GM12878 (cell line): ENCODE measurements around the gene TXNIP. TPM values are rescaled to one million over a fixed set of nuclear protein-coding genes. Genes with fewer than 3 reads are reported as not detected.

Experiments used
- ATAC-seq: fragments of 200-7000 bp; cut with Tn5 transposase; 3 replicates; pipeline ENCODE4 v1.9.1; 2020; ENCODE audit warnings: mild to moderate bottlenecking, moderate library complexity
- BruUV-seq: library from RNA; stranded (reverse); fragments of 400-500 nt; replicated peaks from 2 replicates; lab custom pipeline; 2021; lab: Mats Ljungman, UMichigan
- CTCF ChIA-PET: fragments of 300-600 bp; sonication (Branson Sonifier 250); formaldehyde crosslinking; extraction: SDS; loops from one replicate; lab custom pipeline; 2021; ENCODE audit warnings: inconsistent platforms; lab: Yijun Ruan, JAX
- POLR2A ChIA-PET: fragments of 350-600 bp; formaldehyde crosslinking; extraction: SDS; loops from one replicate; lab custom pipeline; 2021; ENCODE audit warnings: inconsistent platforms; lab: Charles Lee
- RAD21 ChIA-PET: fragments of 300-600 bp; sonication (Branson Sonifier 250); formaldehyde crosslinking; loops from one replicate; lab custom pipeline; 2023; ENCODE audit warnings: antibody characterized with exemption; ENCODE audit not compliant: unreplicated experiment; lab: Charles Lee
- SMC1A ChIA-PET: fragments of 300-600 bp; sonication (Branson Sonifier 250); formaldehyde crosslinking; loops from one replicate; lab custom pipeline; 2023; ENCODE audit not compliant: unreplicated experiment, uncharacterized antibody; lab: Charles Lee
- DNase-seq: peaks from one replicate; pipeline ENCODE4 v3.0.0-alpha.2; 2011; ENCODE audit warnings: low read depth, low spot score
- FAIRE-seq: peaks from 3 replicates; lab custom pipeline; 2011; peaks lifted over from hg19 to GRCh38; lab: Jason Lieb, UNC
- H2AFZ ChIP-seq: 2 replicates; pipeline ENCODE4 v1.6.0; 2011; ENCODE audit warnings: low read depth, low read length, control low read depth; ENCODE audit not compliant: control insufficient read depth
- H3K27ac ChIP-seq: 2 replicates; pipeline ENCODE4 v1.5.1; 2011; ENCODE audit warnings: control low read depth; ENCODE audit not compliant: control insufficient read depth, insufficient read depth
- H3K27me3 ChIP-seq, 2 experiments: replicated peaks in 1 of 2; 2 replicates each; pipeline versions ENCODE4 v1.6.0 to v1.6.1; 2011; ENCODE audit warnings: low read length in 1 of 2; ENCODE audit not compliant: control insufficient read depth in 2 of 2, insufficient read depth in 2 of 2
- H3K36me3 ChIP-seq, 2 experiments: 2 replicates each; pipeline ENCODE4 v1.5.1; 2011; ENCODE audit warnings: low read length in 1 of 2; ENCODE audit not compliant: control insufficient read depth in 2 of 2, insufficient read depth in 2 of 2
- H3K4me1 ChIP-seq: 2 replicates; pipeline ENCODE4 v1.6.1; 2011; ENCODE audit warnings: mild to moderate bottlenecking, low read length, moderate library complexity, mixed read lengths; ENCODE audit not compliant: control insufficient read depth, insufficient read depth
- H3K4me2 ChIP-seq: 2 replicates; pipeline ENCODE4 v1.6.0; 2011; ENCODE audit warnings: control low read depth; ENCODE audit not compliant: control insufficient read depth, insufficient read depth
- H3K4me3 ChIP-seq: fragments of 200-600 bp; sonication (generic); 2 replicates; pipeline ENCODE4 v1.5.1; 2016
- H3K79me2 ChIP-seq: 2 replicates; pipeline ENCODE4 v1.6.0; 2011; ENCODE audit warnings: low read length; ENCODE audit not compliant: control insufficient read depth, insufficient read depth
- H3K9ac ChIP-seq: 2 replicates; pipeline ENCODE4 v1.8.0; 2011; ENCODE audit warnings: low read length, control low read depth, mixed read lengths; ENCODE audit not compliant: control insufficient read depth, insufficient read depth
- H3K9me3 ChIP-seq: replicated peaks from 3 replicates; pipeline ENCODE4 v1.5.1; 2011; ENCODE audit warnings: mild to moderate bottlenecking, low read length; ENCODE audit not compliant: control insufficient read depth, insufficient read depth
- H4K20me1 ChIP-seq: 2 replicates; pipeline ENCODE4 v1.6.0; 2011; ENCODE audit not compliant: control insufficient read depth, insufficient read depth
- ASH2L ChIP-seq: fragments of 300-600, 200-600 bp; sonication (generic); IDR thresholded peaks from 2 replicates; pipeline ENCODE4 v1.6.1; 2017; ENCODE audit warnings: low read depth, mild to moderate bottlenecking, borderline replicate concordance
- CBX5 ChIP-seq: sonication (generic); IDR thresholded peaks from 2 replicates; pipeline ENCODE4 v1.6.1; 2016; ENCODE audit warnings: low read depth, moderate library complexity, mild to moderate bottlenecking, inconsistent platforms
- CEBPZ ChIP-seq: fragments of 150-350 bp; IDR thresholded peaks from 2 replicates; pipeline ENCODE4 v1.6.1; 2016; ENCODE audit warnings: low read depth, low read length
- CREM ChIP-seq: IDR thresholded peaks from 2 replicates; pipeline ENCODE4 v1.6.1; 2014; ENCODE audit warnings: antibody characterized with exemption, low read depth
- E2F8 ChIP-seq: fragments of 450-650 bp; IDR thresholded peaks from 2 replicates; pipeline ENCODE4 v1.6.1; 2018; ENCODE audit warnings: mild to moderate bottlenecking, low read depth, moderate library complexity; ENCODE audit not compliant: partially characterized antibody
- GABPA ChIP-seq: IDR thresholded peaks from 2 replicates; pipeline ENCODE4 v1.6.1; 2014; ENCODE audit warnings: antibody characterized with exemption, low read depth, mild to moderate bottlenecking, inconsistent platforms
- HDAC2 ChIP-seq: fragments of 200-600 bp; sonication (generic); IDR thresholded peaks from 2 replicates; pipeline ENCODE4 v1.6.1; 2017
- HDGF ChIP-seq: fragments of 450-650 bp; IDR thresholded peaks from 2 replicates; pipeline ENCODE4 v1.6.1; 2016; ENCODE audit warnings: antibody characterized with exemption
- IKZF1 ChIP-seq: fragments of 450-650 bp; conservative IDR thresholded peaks from 2 replicates; pipeline ENCODE4 v1.6.1; 2017; ENCODE audit warnings: antibody characterized with exemption, mild to moderate bottlenecking
- JUNB ChIP-seq: IDR thresholded peaks from 2 replicates; pipeline ENCODE4 v1.6.1; 2016; ENCODE audit warnings: antibody characterized with exemption, mild to moderate bottlenecking
- KDM1A ChIP-seq: fragments of 200-600 bp; sonication (generic); IDR thresholded peaks from 2 replicates; pipeline ENCODE4 v1.6.1; 2016; ENCODE audit warnings: borderline replicate concordance
- MEF2B ChIP-seq: fragments of 450-650 bp; IDR thresholded peaks from 2 replicates; pipeline ENCODE4 v1.6.1; 2018; ENCODE audit warnings: mild to moderate bottlenecking, moderate library complexity; ENCODE audit not compliant: partially characterized antibody, poor library complexity, severe bottlenecking
- MTA2 ChIP-seq: fragments of 450-650 bp; IDR thresholded peaks from 2 replicates; pipeline ENCODE4 v1.6.1; 2016; ENCODE audit warnings: low read depth, mild to moderate bottlenecking, moderate library complexity
- NBN ChIP-seq: fragments of 450-650 bp; IDR thresholded peaks from 2 replicates; pipeline ENCODE4 v1.6.1; 2016
- TCF3 ChIP-seq: IDR thresholded peaks from 2 replicates; pipeline ENCODE4 v1.6.1; 2012; ENCODE audit warnings: low read depth, mild to moderate bottlenecking, low read length, borderline replicate concordance; ENCODE audit not compliant: insufficient read depth
- ZBTB33 ChIP-seq: fragments of 450-650 bp; IDR thresholded peaks from 2 replicates; pipeline ENCODE4 v1.6.1; 2017; ENCODE audit warnings: mild to moderate bottlenecking
- ZNF24 ChIP-seq: fragments of 450-650 bp; IDR thresholded peaks from 2 replicates; pipeline ENCODE4 v1.6.1; 2017; ENCODE audit warnings: antibody characterized with exemption, mild to moderate bottlenecking
- WGBS: methylation state at CpG from one replicate; pipeline ENCODE4 v1.1.6; 2016; ENCODE audit warnings: low lambda C conversion rate; ENCODE audit not compliant: insufficient replicate concordance, insufficient coverage; ENCODE audit errors: missing lambda C conversion rate; 5-methylcytosine and 5-hydroxymethylcytosine counted together
- in situ Hi-C: fragments of 300-500 bp; cut with MboI; formaldehyde crosslinking; loops from 9 replicates; pipeline ENCODE4 v1.14.3; 2018; ENCODE audit warnings: mixed read lengths
- intact Hi-C: fragments of 100-400 bp; cut with micrococcal nuclease; formaldehyde crosslinking; loops from one replicate; pipeline ENCODE4 v1.14.2; 2022; ENCODE audit not compliant: unreplicated experiment
- polyA plus RNA-seq, 11 experiments: library from polyadenylated mRNA; depleted of rRNA in 4 of 11; unstranded in 6 of 11; stranded (reverse) in 5 of 11; fragments of >200 nt; fragmentation: Nextera tagmentation in 4 of 11; fragmentation: Illumina TruSeq in 1 of 11; extraction: Ambion mirVana in 4 of 11; extraction: Trizol in 1 of 11; gene quantifications; 1 replicate in 1 of 11; 2 replicates in 10 of 11; pipeline versions ENCODE4 v1.2.1 to v1.2.3, GENCODE V29; 2011 to 2016; ENCODE audit warnings: inconsistent platforms in 2 of 11, missing spikeins in 2 of 11, low read depth in 1 of 11
- total RNA-seq, 4 experiments: library from RNA; depleted of rRNA in 3 of 4; stranded (reverse); fragments of >200 nt in 3 of 4; fragmentation: Illumina TruSeq in 1 of 4; extraction: Trizol in 1 of 4; gene quantifications; 2 replicates each; pipeline versions ENCODE4 v1.2.1 to v1.2.3, GENCODE V29; 2013 to 2021

Gene TXNIP
- total and polyA plus RNA-seq, 10 of the 15 experiments (the other 5 are each of a cell fraction or from before 2014, with no cell fraction given), result 48.7 to 133 (median 107) TPM

GRCh38 chr1:145960468-145961108 is 35.8 kb downstream of the TXNIP start:
- no peak for FAIRE-seq
- TF ChIP-seq JUNB (no peak), GABPA (no peak), HDAC2 (no peak), CREM (no peak), ZNF24 (no peak), ZBTB33 (no peak), E2F8 (no peak), TCF3 (no peak), NBN (0 out of 2 replicates have a peak, but pooled peaks have one; percentile 14), HDGF (peak; percentile 35; the same call in 1 of the 2 replicates), CEBPZ (no peak), KDM1A (no peak), CBX5 (no peak), ASH2L (no peak), MTA2 (no peak), MEF2B (peak; percentile 51), IKZF1 (0 out of 2 replicates have a peak, but pooled peaks have one; percentile 13)

More at GRCh38 chr1:145960468-145961108, 35.8 kb downstream of the TXNIP start:
- peak overlapping the region; percentile 60; the same call in 1 of the 2 replicates for H3K9ac ChIP-seq
- no peak overlapping the region for H3K27ac ChIP-seq
- RAD21 ChIA-PET, result no interaction called here
- intact Hi-C loops (loop anchor here (5.0 kb wide), 1 partner anchor 77 kb away; no protein-coding TSS in a partner anchor), in situ Hi-C loops (no loop called here)
- SMC1A ChIA-PET, result no interaction called here
- H3K4me2 ChIP-seq, result peak overlapping the region; percentile 78
- peaks cover 19% of the 10 kb centered on the region for H3K4me1 ChIP-seq
- no peaks in the 10 kb centered on the region; a peak in 1 of 4 replicates for H3K27me3 ChIP-seq
- H3K79me2 ChIP-seq, result peaks cover 17% of the 10 kb centered on the region
- H3K36me3 ChIP-seq, result no peaks in the 10 kb centered on the region
- H4K20me1 ChIP-seq, result no peaks in the 10 kb centered on the region
- H2AFZ ChIP-seq, result peak overlapping the region; percentile 83
- peak overlapping the region; percentile 80 for H3K4me3 ChIP-seq
- 2% methylated on average over 44 of the region's 44 CpGs for WGBS
- DNase-seq (no peak), ATAC-seq (peak; percentile 9)
- CTCF ChIA-PET, result interaction anchor here (1.7 kb wide), 1 partner anchor 115 kb away, joined by 3 read pairs; the partner anchor contains the start of gene NUDT17
- no TSS peak for BruUV-seq
- no peaks in the 10 kb centered on the region for H3K9me3 ChIP-seq
- POLR2A ChIA-PET, result no interaction called here
